HAP-1 (cell line): ENCODE data around the gene RFX2.

Experiments
- DNase-seq, 2 experiments: peaks; one replicate each; pipeline ENCODE4 v3.0.0-alpha.2; 2016 to 2020; ENCODE audit warnings: low spot score in 2 of 2
- H3K27me3 ChIP-seq: fragments of 250-450 bp; sonication (Bioruptor Pico); 2 replicates; pipeline ENCODE4 v1.5.1; 2020; ENCODE audit warnings: low read depth, mild to moderate bottlenecking, moderate library complexity
- H3K36me3 ChIP-seq: fragments of 250-450 bp; sonication (Bioruptor Pico); replicated peaks from 2 replicates; pipeline ENCODE4 v1.5.1; 2020; ENCODE audit warnings: mild to moderate bottlenecking
- H3K4me1 ChIP-seq: fragments of 250-450 bp; sonication (Bioruptor Pico); 2 replicates; pipeline ENCODE4 v1.5.1; 2020; ENCODE audit warnings: mild to moderate bottlenecking
- H3K4me3 ChIP-seq: fragments of 250-450 bp; sonication (Bioruptor Pico); 2 replicates; pipeline ENCODE4 v1.5.1; 2020; ENCODE audit warnings: mild to moderate bottlenecking, moderate library complexity
- H3K9me3 ChIP-seq: fragments of 250-450 bp; sonication (Bioruptor Pico); 2 replicates; pipeline ENCODE4 v1.5.1; 2020; ENCODE audit warnings: mild to moderate bottlenecking, moderate library complexity
- in situ Hi-C: fragments of 300-500 bp; cut with MboI; formaldehyde crosslinking; loops from 3 replicates; pipeline ENCODE4 v1.14.3; 2020; ENCODE audit warnings: low sequenced_read_pairs, inconsistent platforms, mixed read lengths

RFX2 gene

DNA sequence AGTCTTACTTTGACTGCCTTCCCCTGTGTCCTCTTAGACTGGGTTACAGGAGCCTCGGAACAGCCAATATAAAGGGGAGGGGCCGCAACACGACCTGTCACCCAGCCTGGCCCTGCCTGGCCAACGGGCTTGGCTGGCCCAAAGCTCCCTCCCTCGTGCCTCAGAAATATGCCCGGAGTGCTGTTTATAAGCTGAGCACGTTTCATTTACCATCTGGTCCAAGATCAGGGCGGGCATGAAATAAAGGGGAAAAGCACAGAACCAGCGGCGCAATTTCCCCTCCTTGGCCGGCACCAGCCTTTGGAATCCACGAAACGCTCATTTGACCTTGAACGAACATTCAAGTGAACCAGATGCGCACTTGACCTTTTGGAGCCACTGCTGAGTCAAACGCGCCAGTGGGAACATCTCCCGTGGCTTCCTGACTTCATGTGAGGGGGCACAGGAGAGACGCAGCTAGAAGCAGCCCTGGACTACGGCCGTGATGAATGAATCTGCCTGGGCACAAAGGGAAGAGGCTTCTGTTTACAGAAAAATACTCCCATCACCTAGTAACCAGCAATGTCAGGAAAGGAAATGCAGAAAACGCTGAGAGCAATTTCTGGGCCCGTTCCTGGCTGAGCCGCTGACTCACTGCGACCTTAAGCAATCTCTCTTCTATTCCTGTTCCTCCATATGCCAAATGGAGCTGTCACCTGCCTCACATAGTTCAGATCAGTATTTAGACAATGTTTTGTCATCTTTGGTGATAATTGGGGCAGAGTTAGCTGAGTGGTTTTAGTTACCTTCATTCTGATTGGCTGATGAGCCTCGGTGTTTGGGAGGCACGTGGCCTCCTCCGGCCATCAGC, 53.3 kb downstream of the RFX2 start:
- Histone ChIP-seq H3K36me3 (no peaks in the 10 kb centered on the region), H3K9me3 (no peaks in the 10 kb centered on the region), H3K4me3 (no peak overlapping the region), H3K27me3 (no peaks in the 10 kb centered on the region), H3K4me1 (peaks cover 7% of the 10 kb centered on the region)
- in situ Hi-C loops, result no loop called here
- no peak for DNase-seq

DNA sequence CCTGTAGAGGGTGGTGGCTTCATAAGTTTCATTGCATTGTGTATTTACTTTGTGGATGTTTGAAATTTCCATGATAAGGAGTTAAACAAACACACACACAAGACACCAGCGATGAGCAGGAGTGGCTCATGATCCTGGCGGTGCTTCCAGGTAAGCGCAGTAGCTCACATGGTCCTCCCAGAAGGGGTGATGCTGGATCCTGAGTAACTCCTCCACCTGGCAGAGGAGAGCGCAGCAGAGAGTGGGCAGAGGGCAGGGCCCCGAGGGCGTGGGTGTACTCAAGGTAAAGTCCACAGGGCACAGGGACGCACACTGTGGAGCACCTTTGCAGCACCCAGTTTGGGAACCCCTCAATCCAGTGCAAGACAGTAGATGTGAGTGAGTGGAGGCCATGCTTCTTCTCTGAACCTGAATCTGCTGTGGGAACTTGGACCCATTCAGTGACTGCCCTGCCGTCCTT, 54.0 kb downstream of the RFX2 start:
- Histone ChIP-seq H3K4me3 (no peak overlapping the region), H3K4me1 (peaks cover 6% of the 10 kb centered on the region), H3K27me3 (no peaks in the 10 kb centered on the region), H3K9me3 (no peaks in the 10 kb centered on the region), H3K36me3 (no peaks in the 10 kb centered on the region)
- in situ Hi-C loops, result no loop called here
- DNase-seq, result no peak

- H3K9me3 ChIP-seq, result no peaks in the 10 kb centered on the region
- H3K27me3 ChIP-seq, result no peaks in the 10 kb centered on the region
- H3K36me3 ChIP-seq, result no peaks in the 10 kb centered on the region
- no peak overlapping the region for H3K4me3 ChIP-seq
- no peaks in the 10 kb centered on the region for H3K4me1 ChIP-seq
- no peak for DNase-seq
- in situ Hi-C loops, result no loop called here
Measured at GRCh38 chr19:6055013-6055795, 55.1 kb downstream of the RFX2 start.

DNA sequence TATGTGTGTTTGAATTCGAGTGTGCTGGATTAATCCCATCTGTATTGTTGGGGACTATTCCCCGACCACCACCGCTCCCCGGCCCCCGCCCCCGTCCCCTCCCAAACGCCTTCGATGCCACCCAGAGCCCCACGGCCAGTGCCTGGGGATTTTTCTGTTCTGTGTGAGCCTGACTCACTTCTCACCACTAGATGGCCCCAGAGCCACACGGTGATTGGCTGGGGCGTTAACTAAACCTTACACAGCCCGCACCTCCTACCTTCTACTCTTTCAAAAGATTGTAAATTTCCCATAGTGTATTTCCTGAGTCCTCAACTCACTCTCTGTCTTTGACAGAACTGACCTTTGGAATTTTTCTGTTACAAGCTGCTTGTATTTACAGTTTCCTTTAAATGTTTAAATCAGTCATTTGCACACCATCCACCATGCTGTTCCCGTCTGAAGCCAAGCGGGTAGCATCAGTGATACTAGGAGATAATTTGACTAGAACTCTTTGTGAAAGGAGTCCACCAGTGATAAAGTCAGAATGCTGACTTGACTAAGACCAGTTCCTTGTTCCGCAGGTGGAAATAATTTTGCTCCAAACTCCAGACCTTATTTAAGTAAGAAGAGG, 61.4 kb downstream of the RFX2 start:
- in situ Hi-C loops, result loop anchor here (5.0 kb wide), 1 partner anchor 78 kb away; no protein-coding TSS in a partner anchor

GRCh38 chr19:6048348-6048747, 62.0 kb downstream of the RFX2 start:
- H3K9me3 ChIP-seq, result no peaks in the 10 kb centered on the region
- no peaks in the 10 kb centered on the region for H3K36me3 ChIP-seq
- no peak overlapping the region for H3K4me3 ChIP-seq
- DNase-seq, result no peak
- in situ Hi-C loops, result loop anchor here (5.0 kb wide), 1 partner anchor 79 kb away; no protein-coding TSS in a partner anchor
- no peaks in the 10 kb centered on the region for H3K4me1 ChIP-seq
- H3K27me3 ChIP-seq, result no peaks in the 10 kb centered on the region

More for the DNA sequence above, 61.4 kb downstream of the RFX2 start:
- DNase-seq, result peak; percentile 74 to 84
- H3K27me3 ChIP-seq, result no peaks in the 10 kb centered on the region
- H3K9me3 ChIP-seq, result no peaks in the 10 kb centered on the region
- H3K36me3 ChIP-seq, result no peaks in the 10 kb centered on the region
- H3K4me3 ChIP-seq, result no peak overlapping the region
- no peaks in the 10 kb centered on the region for H3K4me1 ChIP-seq

DNA sequence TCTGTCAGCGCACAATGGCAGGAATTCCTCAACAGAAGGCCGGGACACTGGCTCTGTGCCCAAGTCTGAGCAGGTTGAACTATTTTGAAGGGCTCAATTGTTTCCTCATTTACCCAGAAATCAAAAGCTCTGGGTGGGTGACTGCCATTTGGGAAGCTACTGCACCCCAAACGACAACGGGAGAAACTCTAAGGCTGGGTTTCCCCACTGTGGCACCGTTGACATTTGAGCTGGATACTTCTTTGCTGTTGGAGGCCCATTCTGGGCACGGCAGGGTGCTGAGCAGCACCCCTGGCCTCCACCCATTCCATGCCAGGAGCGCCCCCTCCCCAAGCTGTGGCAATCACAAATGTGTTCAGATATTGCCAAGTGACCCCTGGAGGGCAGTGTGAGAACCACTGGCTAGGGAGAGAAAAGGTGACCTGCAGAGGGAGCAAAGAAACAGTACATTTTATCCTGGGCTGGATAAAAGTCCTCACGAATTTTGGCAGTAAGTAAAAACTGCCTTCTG, 62.5 kb downstream of the RFX2 start:
- no peaks in the 10 kb centered on the region for H3K4me1 ChIP-seq
- in situ Hi-C loops, result loop anchor here (5.0 kb wide), 1 partner anchor 80 kb away; no protein-coding TSS in a partner anchor
- H3K4me3 ChIP-seq, result no peak overlapping the region
- DNase-seq, result peak; percentile 28 to 58
- H3K36me3 ChIP-seq, result no peaks in the 10 kb centered on the region
- no peaks in the 10 kb centered on the region for H3K9me3 ChIP-seq
- H3K27me3 ChIP-seq, result no peaks in the 10 kb centered on the region

GRCh38 chr19:6047256-6047655, 63.0 kb downstream of the RFX2 start:
- Histone ChIP-seq H3K4me1 (no peaks in the 10 kb centered on the region), H3K27me3 (no peaks in the 10 kb centered on the region), H3K4me3 (no peak overlapping the region), H3K9me3 (no peaks in the 10 kb centered on the region), H3K36me3 (no peaks in the 10 kb centered on the region)
- no peak for DNase-seq
- in situ Hi-C loops, result loop anchor here (5.0 kb wide), 1 partner anchor 80 kb away; no protein-coding TSS in a partner anchor

- H3K36me3 ChIP-seq, result no peaks in the 10 kb centered on the region
- H3K27me3 ChIP-seq, result no peaks in the 10 kb centered on the region
- no peak overlapping the region for H3K4me3 ChIP-seq
- no peak for DNase-seq
- in situ Hi-C loops, result loop anchor here (5.0 kb wide), 1 partner anchor 82 kb away; no protein-coding TSS in a partner anchor
- H3K4me1 ChIP-seq, result no peaks in the 10 kb centered on the region
- H3K9me3 ChIP-seq, result no peaks in the 10 kb centered on the region
Measured at GRCh38 chr19:6045108-6045507, 65.2 kb downstream of the RFX2 start.

GRCh38 chr19:6044056-6044805, 66.1 kb downstream of the RFX2 start:
- DNase-seq, result no peak
- H3K4me3 ChIP-seq, result no peak overlapping the region
- no peaks in the 10 kb centered on the region for H3K36me3 ChIP-seq
- in situ Hi-C loops, result no loop called here
- no peaks in the 10 kb centered on the region for H3K4me1 ChIP-seq
- no peaks in the 10 kb centered on the region for H3K27me3 ChIP-seq
- H3K9me3 ChIP-seq, result no peaks in the 10 kb centered on the region

- no peaks in the 10 kb centered on the region for H3K27me3 ChIP-seq
- no peak overlapping the region for H3K4me3 ChIP-seq
- H3K9me3 ChIP-seq, result no peaks in the 10 kb centered on the region
- DNase-seq, result no peak
- in situ Hi-C loops, result no loop called here
- no peaks in the 10 kb centered on the region for H3K36me3 ChIP-seq
- H3K4me1 ChIP-seq, result no peaks in the 10 kb centered on the region
Measured at GRCh38 chr19:6042776-6043726, 67.2 kb downstream of the RFX2 start.

DNA sequence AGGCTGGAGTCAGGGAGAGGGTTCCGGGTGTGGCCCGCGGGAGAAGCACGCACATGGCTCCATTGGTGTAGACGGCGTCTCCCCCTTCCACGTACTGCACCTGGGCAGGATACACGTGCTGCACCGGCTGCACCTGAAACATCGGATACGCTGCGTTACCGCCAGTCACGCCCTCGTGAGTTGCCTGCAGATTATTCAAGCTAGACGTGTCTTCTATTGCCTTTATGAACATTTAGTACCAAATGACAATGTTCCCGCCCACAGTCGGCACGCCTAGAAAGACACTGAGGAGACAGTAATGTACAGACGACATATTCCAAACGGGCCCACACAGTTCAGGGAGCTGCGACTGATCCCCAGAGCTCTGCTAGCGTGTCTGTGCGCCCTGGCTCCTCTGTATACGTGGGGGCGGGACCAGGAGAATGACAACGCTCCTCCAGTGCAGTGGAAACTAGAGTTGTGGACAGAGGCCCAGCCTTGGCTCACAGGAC, 68.3 kb downstream of the RFX2 start:
- DNase-seq, result no peak
- in situ Hi-C loops, result no loop called here
- Histone ChIP-seq H3K9me3 (no peaks in the 10 kb centered on the region), H3K27me3 (no peaks in the 10 kb centered on the region), H3K4me1 (no peaks in the 10 kb centered on the region), H3K36me3 (no peaks in the 10 kb centered on the region), H3K4me3 (no peak overlapping the region)

DNA sequence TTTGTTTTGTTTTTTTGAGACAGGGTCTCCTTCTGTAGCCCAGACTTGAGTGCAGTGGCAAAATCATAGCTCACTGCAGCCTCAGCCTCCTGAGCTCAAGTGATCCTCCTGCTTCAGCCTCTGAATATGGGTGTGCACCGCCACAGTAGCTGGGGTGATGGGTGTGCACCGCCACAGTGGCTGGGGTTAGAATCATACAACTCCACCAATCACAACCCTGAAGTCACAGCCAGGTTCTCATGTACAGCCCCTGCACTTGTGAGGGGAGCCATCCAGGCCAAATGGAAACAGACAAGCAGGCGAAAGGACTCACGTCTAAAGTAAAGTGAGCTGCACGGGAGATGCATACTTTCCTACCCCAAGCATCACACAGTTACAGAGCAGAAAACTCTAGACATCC, 69.2 kb downstream of the RFX2 start:
- Histone ChIP-seq H3K27me3 (no peaks in the 10 kb centered on the region), H3K4me3 (no peak overlapping the region), H3K36me3 (no peaks in the 10 kb centered on the region), H3K9me3 (no peaks in the 10 kb centered on the region), H3K4me1 (no peaks in the 10 kb centered on the region)
- DNase-seq, result no peak
- in situ Hi-C loops, result no loop called here
